SK-N-MC (cell line): ENCODE results near the gene PRXL2A.

Source experiments
- EZH2 ChIP-seq: fragments of 200-600 bp; sonication (generic); IDR thresholded peaks from one replicate; pipeline ENCODE4 v1.6.1; 2017; ENCODE audit warnings: antibody characterized with exemption
- POLR2AphosphoS5 ChIP-seq: IDR thresholded peaks from 2 replicates; pipeline ENCODE4 v1.6.1; 2012; ENCODE audit warnings: mild to moderate bottlenecking, low read depth, low read length, borderline replicate concordance

DNA sequence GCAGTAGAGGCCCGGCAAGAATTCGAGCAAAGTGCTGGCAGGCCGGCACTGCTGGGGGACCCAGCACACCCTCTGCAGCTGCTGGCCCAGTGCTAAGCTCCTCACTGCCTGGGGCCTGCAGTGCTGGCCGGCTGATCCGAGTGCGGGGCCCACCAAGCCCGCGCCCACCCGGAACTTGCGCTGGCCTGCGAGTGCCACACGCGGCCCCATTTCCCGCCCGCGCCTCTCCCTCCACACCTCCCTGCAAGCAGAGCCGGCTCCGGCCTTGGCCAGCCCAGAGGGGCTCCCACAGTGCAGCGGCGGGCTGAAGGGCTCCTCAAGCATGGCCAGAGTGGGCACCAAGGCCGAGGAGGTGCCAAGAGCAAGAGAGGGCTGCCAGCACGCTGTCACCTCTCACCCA is 48.7 kb upstream of the PRXL2A start:
- TF ChIP-seq EZH2 (no peak), POLR2AphosphoS5 (no peak)
